ENCODE data around the gene NOTCH2. TPM values are rescaled to one million over a fixed set of nuclear protein-coding genes. Genes with fewer than 3 reads are reported as not detected.
"Not testable (repeated sequence)": the region's sequence is repeated elsewhere in the genome, so short reads cannot be mapped to it uniquely, and the experiment has no call there.

NOTCH2 gene
- total and polyA plus RNA-seq, 12 donors = 5.4 to 138 (median 71.5) TPM

- DNase-seq; intact Hi-C loops (cut with DNase I); H3K36me3 ChIP-seq (replicated peaks in 1 of 2); H3K4me3 ChIP-seq; H3K9me3 ChIP-seq (replicated peaks in 1 of 3); H3K27me3 ChIP-seq; H3K27ac ChIP-seq; H3K4me1 ChIP-seq (replicated peaks in 1 of 2): not testable (repeated sequence)
- WGBS, 4 donors = 77 to 84% (median 78%) methylated on average over 1 of the region's 2 CpGs
Observed at GRCh38 chr1:120105288-120105687, 35.8 kb upstream of the NOTCH2 start.

- H3K4me1 ChIP-seq (replicated peaks in 1 of 2); H3K36me3 ChIP-seq (replicated peaks in 1 of 2); DNase-seq; H3K9me3 ChIP-seq (replicated peaks in 1 of 3); H3K27me3 ChIP-seq; intact Hi-C loops (cut with DNase I); H3K27ac ChIP-seq; H3K4me3 ChIP-seq: not testable (repeated sequence)
- WGBS, 4 donors = no CpG with 5 or more reads among the region's 3 CpGs
Observed at GRCh38 chr1:120103768-120104167, 34.3 kb upstream of the NOTCH2 start.

DNA sequence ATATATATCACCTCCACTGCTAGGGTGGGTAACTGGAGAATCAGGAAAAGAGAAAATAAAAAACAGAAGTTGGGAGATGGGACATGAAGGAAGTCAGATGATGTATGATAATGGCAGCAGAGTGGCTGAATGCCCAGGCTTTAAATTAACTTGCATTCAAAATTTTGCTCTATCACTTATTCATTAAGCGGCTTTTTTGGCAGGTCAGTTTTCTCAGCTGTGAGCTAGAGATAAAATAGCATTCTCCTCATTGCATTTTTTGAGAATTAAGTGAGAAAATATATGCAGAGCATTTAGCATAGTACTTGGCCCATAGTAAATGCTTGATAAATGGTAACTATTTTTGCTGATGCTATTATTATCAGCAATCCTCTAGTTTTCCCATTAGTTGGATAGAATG, 32.1 kb upstream of the NOTCH2 start:
- 58 to 95% (median 88%) methylated on average over 1 of the region's 1 CpG; no CpG with 5 or more reads in 1 of the 4 donors for WGBS, 4 donors
- intact Hi-C loops (cut with DNase I); DNase-seq: not testable (repeated sequence)

DNA sequence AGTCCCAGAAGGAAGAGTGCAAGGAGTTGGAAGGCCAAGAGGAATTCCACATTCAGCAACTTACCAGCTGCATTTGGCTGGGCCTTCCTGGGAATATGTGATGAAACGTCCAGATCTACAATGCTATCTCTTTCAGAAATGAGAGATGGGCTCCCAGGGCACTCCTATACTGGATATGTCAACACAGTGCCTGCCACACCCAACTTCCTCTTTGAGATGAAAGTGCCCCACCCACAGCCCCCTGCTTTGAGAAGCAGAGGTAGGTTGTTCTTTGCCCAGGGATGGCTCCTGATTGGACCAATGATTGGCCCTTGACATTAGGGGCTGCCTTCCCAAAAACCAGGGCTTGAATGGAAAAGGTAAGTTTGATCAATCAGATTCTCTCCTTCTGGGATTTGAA, 31.1 kb upstream of the NOTCH2 start:
- H3K27me3 ChIP-seq; intact Hi-C loops (cut with DNase I); H3K4me1 ChIP-seq (replicated peaks in 1 of 2); H3K4me3 ChIP-seq; H3K36me3 ChIP-seq (replicated peaks in 1 of 2); H3K27ac ChIP-seq; DNase-seq; H3K9me3 ChIP-seq (replicated peaks in 1 of 3): not testable (repeated sequence)
- 17 to 33% methylated on average over 1 of the region's 1 CpG; no CpG with 5 or more reads in 2 of the 4 donors for whole genome bisulfite sequencing, 4 donors

More for the DNA sequence above, 32.1 kb upstream of the NOTCH2 start:
- H3K27ac ChIP-seq; H3K4me3 ChIP-seq; H3K27me3 ChIP-seq; H3K9me3 ChIP-seq (replicated peaks in 1 of 3); H3K4me1 ChIP-seq (replicated peaks in 1 of 2); H3K36me3 ChIP-seq (replicated peaks in 1 of 2): not testable (repeated sequence)

GRCh38 chr1:120098986-120099759, 29.7 kb upstream of the NOTCH2 start:
- H3K4me3 ChIP-seq; H3K27me3 ChIP-seq; DNase-seq; H3K4me1 ChIP-seq (replicated peaks in 1 of 2); H3K36me3 ChIP-seq (replicated peaks in 1 of 2); intact Hi-C loops (cut with DNase I); H3K27ac ChIP-seq; H3K9me3 ChIP-seq (replicated peaks in 1 of 3): not testable (repeated sequence)
- 71 to 78% (median 75%) methylated on average over 1 of the region's 6 CpGs; no CpG with 5 or more reads in 1 of the 4 donors for WGBS, 4 donors

GRCh38 chr1:120096981-120097545, 27.6 kb upstream of the NOTCH2 start:
- H3K4me3 ChIP-seq; H3K27ac ChIP-seq; DNase-seq; H3K27me3 ChIP-seq; H3K9me3 ChIP-seq (replicated peaks in 1 of 3); H3K36me3 ChIP-seq (replicated peaks in 1 of 2); intact Hi-C loops (cut with DNase I); H3K4me1 ChIP-seq (replicated peaks in 1 of 2): not testable (repeated sequence)
- WGBS, 4 donors = 81 to 100% (median 83%) methylated on average over 1 of the region's 1 CpG

GRCh38 chr1:120093548-120094181, 24.2 kb upstream of the NOTCH2 start:
- H3K4me3 ChIP-seq; H3K27ac ChIP-seq; H3K27me3 ChIP-seq; intact Hi-C loops (cut with DNase I); DNase-seq; H3K9me3 ChIP-seq (replicated peaks in 1 of 3); H3K4me1 ChIP-seq (replicated peaks in 1 of 2); H3K36me3 ChIP-seq (replicated peaks in 1 of 2): not testable (repeated sequence)
- WGBS, 4 donors = 87 to 100% (median 87%) methylated on average over 1 to 2 of the region's 4 CpGs

DNA sequence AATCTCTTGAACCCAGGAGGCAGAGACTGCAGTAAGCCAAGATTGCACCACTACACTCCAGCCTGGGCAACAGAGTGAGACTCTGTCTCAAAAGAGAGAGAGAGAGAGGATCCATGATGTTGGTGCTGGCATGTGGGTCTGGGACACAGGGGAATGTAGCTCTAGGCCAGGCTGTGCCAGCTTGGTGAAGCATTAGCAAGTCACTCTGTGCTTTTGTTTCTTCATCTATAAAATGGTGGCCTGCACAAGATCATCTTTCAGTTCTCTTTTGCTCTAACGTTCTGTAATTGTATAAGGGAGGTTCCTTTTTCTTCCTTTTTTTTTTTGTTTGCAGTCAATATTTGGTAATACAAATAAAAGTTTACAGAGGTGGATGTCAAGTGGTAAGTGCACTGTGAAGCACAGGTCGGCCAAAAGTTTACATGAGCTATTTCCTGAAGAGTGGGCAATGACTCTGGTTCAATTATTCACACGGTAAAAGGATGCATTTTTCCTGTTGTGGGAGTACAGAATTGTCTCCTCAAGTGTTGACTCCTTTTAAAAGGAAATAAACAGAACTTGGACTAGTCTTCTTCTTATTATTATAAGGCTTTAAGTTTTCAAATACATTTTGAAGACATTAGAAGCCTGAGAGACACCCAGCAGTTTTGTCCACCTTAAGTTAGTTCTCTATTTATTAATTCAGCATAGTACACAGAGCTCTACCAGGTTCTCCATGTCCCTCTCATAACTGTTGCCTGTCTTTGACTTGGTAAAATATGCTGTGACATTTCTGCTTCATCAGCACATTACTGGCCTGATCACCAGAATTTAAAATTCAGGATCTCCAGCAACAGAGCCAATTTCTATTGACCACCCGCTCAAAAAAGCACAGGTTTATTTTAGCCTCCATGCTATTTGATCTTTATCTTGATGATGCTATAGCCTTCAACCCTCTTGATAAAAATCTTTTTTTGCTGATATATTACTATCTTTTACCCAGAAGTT, 23.1 kb upstream of the NOTCH2 start:
- DNase-seq = not testable (repeated sequence)

GRCh38 chr1:120090830-120091229, 21.4 kb upstream of the NOTCH2 start:
- H3K27ac ChIP-seq; DNase-seq; intact Hi-C loops (cut with DNase I); H3K4me1 ChIP-seq (replicated peaks in 1 of 2); H3K36me3 ChIP-seq (replicated peaks in 1 of 2); H3K9me3 ChIP-seq (replicated peaks in 1 of 3); H3K4me3 ChIP-seq; H3K27me3 ChIP-seq: not testable (repeated sequence)
- WGBS, 4 donors = no CpG with 5 or more reads among the region's 1 CpG

More for the DNA sequence above, 23.1 kb upstream of the NOTCH2 start:
- H3K4me3 ChIP-seq; H3K36me3 ChIP-seq (replicated peaks in 1 of 2); H3K9me3 ChIP-seq (replicated peaks in 1 of 3); H3K27ac ChIP-seq; H3K4me1 ChIP-seq (replicated peaks in 1 of 2); H3K27me3 ChIP-seq; intact Hi-C loops (cut with DNase I): not testable (repeated sequence)
- WGBS, 4 donors = 60 to 67% (median 64%) methylated on average over 3 to 4 of the region's 4 CpGs

DNA sequence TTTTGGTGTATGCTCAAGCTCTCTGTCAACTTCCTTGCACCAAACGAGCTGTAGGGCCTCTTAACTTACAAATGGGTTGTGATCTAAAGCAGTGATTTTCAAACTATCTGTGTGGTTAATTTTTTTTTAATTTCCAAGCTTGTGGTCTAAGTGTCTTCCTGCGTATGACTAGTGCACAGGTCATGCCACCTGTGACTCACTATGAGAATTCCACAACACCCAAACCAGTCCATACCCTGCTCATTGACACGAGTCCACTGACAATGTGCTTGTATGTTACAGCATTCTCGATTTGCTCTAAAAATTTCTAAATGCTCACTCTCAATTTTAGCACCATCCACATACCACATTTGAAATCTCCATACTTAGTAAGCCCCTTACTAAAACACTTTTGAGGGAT, 18.5 kb upstream of the NOTCH2 start:
- H3K36me3 ChIP-seq (replicated peaks in 1 of 2); H3K27me3 ChIP-seq; H3K4me3 ChIP-seq; H3K4me1 ChIP-seq (replicated peaks in 1 of 2); H3K9me3 ChIP-seq (replicated peaks in 1 of 3); DNase-seq; H3K27ac ChIP-seq; intact Hi-C loops (cut with DNase I): not testable (repeated sequence)
- WGBS, 4 donors = 74 to 84% (median 77%) methylated on average over 3 of the region's 4 CpGs

Measured in adrenal gland (tissue), 12 donors.